HFFc6 (cell line): ENCODE data around the gene WHRN. TPM values are rescaled to one million over a fixed set of nuclear protein-coding genes. Genes with fewer than 3 reads are reported as not detected.
A peak's percentile ranks its signal among the peaks of the same experiment; 100 is the strongest.

Experiments
- DNase-seq: peaks from one replicate; pipeline ENCODE4 v3.0.0-alpha.2; 2018
- H3K27ac Mint-ChIP-seq: 2 replicates; pipeline ENCODE4 v1.8.0; 2020; ENCODE audit warnings: mild to moderate bottlenecking, mixed read lengths
- H3K27me3 Mint-ChIP-seq: 2 replicates; pipeline ENCODE4 v1.8.0; 2021; ENCODE audit warnings: mild to moderate bottlenecking, moderate library complexity, mixed read lengths; ENCODE audit not compliant: insufficient read depth
- H3K36me3 Mint-ChIP-seq: 2 replicates; pipeline ENCODE4 v1.8.0; 2021; ENCODE audit warnings: low read depth, mixed read lengths
- H3K4me1 Mint-ChIP-seq: 2 replicates; pipeline ENCODE4 v1.8.0; 2020; ENCODE audit warnings: low read depth, mixed read lengths
- H3K4me3 Mint-ChIP-seq: 2 replicates; pipeline ENCODE4 v1.8.0; 2020; ENCODE audit warnings: mild to moderate bottlenecking, moderate library complexity, mixed read lengths
- H3K9me3 Mint-ChIP-seq: 2 replicates; pipeline ENCODE4 v1.8.0; 2020; ENCODE audit warnings: mild to moderate bottlenecking, mixed read lengths
- CTCF ChIP-seq: fragments of 200-600 bp; sonication (generic); IDR thresholded peaks from 2 replicates; pipeline ENCODE4 v1.5.0; 2021; ENCODE audit warnings: antibody characterized with exemption, mild to moderate bottlenecking
- total RNA-seq, 6 experiments: library from RNA; stranded (reverse); fragmentation: NEBNext Ultra II Directional; extraction: Animal tissue kit (Norgen Biotek cat#: 25700); gene quantifications; 2 replicates in 1 of 6; 3 replicates in 5 of 6; pipeline ENCODE4 v1.2.3, GENCODE V29; 2021

WHRN gene
- total RNA-seq, 6 experiments from 2014 or later, result 3.0 to 4.8 (median 3.6) TPM

- TF ChIP-seq CTCF, result no peak
- Mint-ChIP-seq H3K9me3 (no peaks in the 10 kb centered on the region), H3K36me3 (no peaks in the 10 kb centered on the region; the same call in 1 of the 2 replicates), H3K27ac (peak overlapping the region; percentile 38; the same call in 1 of the 2 replicates), H3K4me1 (peaks cover 46% of the 10 kb centered on the region), H3K27me3 (peaks cover 4% of the 10 kb centered on the region), H3K4me3 (no peak overlapping the region; the same call in 1 of the 2 replicates)
- DNase-seq, result peak; percentile 53
Observed at GRCh38 chr9:114549697-114550330, 44.5 kb upstream of the WHRN start.

GRCh38 chr9:114546851-114547250 is 41.6 kb upstream of the WHRN start:
- Mint-ChIP-seq H3K27ac (no peak overlapping the region), H3K4me1 (peaks cover 31% of the 10 kb centered on the region), H3K9me3 (no peaks in the 10 kb centered on the region), H3K36me3 (no peaks in the 10 kb centered on the region; the same call in 1 of the 2 replicates), H3K27me3 (peaks cover 7% of the 10 kb centered on the region), H3K4me3 (no peak overlapping the region)
- no peak for TF ChIP-seq CTCF
- no peak for DNase-seq

GRCh38 chr9:114545055-114545454 is 39.8 kb upstream of the WHRN start:
- DNase-seq, result no peak
- Mint-ChIP-seq H3K27ac (no peak overlapping the region), H3K36me3 (no peaks in the 10 kb centered on the region), H3K27me3 (peaks cover 7% of the 10 kb centered on the region), H3K4me1 (peaks cover 21% of the 10 kb centered on the region), H3K9me3 (no peaks in the 10 kb centered on the region), H3K4me3 (no peak overlapping the region)
- no peak for TF ChIP-seq CTCF

GRCh38 chr9:114539701-114540380 is 34.6 kb upstream of the WHRN start:
- no peaks in the 10 kb centered on the region for H3K36me3 Mint-ChIP-seq
- H3K27ac Mint-ChIP-seq, result no peak overlapping the region
- H3K27me3 Mint-ChIP-seq, result peaks cover 8% of the 10 kb centered on the region
- TF ChIP-seq CTCF, result no peak
- no peak overlapping the region for H3K4me3 Mint-ChIP-seq
- no peaks in the 10 kb centered on the region for H3K9me3 Mint-ChIP-seq
- DNase-seq, result no peak
- H3K4me1 Mint-ChIP-seq, result peaks cover 4% of the 10 kb centered on the region; the same call in 1 of the 2 replicates

GRCh38 chr9:114538241-114538640 is 33.0 kb upstream of the WHRN start:
- TF ChIP-seq CTCF, result 0 out of 2 replicates have a peak, but pooled peaks have one; percentile 30
- peaks cover 8% of the 10 kb centered on the region for H3K27me3 Mint-ChIP-seq
- DNase-seq, result no peak
- no peak overlapping the region for H3K27ac Mint-ChIP-seq
- no peaks in the 10 kb centered on the region for H3K9me3 Mint-ChIP-seq
- H3K4me1 Mint-ChIP-seq, result peaks cover 12% of the 10 kb centered on the region; the same call in 1 of the 2 replicates
- no peaks in the 10 kb centered on the region for H3K36me3 Mint-ChIP-seq
- H3K4me3 Mint-ChIP-seq, result no peak overlapping the region
